ENCODE results near the gene CAPZB. TPM values are rescaled to one million over a fixed set of nuclear protein-coding genes. Genes with fewer than 3 reads are reported as not detected.

CAPZB gene
- total RNA-seq, 2 donors from 2014 or later: 119 to 174 TPM

- TF ChIP-seq CTCF (IDR thresholded peaks at IDR 0.05): no peak
- H3K27me3 ChIP-seq (replicated peaks; ENCODE audit: insufficient read depth): no peaks in the 10 kb centered on the region
- peaks cover 65 to 88% of the 10 kb centered on the region in 2 donors for H3K4me1 ChIP-seq (ENCODE audit: control insufficient read depth in 1 of 2, low read depth in 2 of 2)
- H3K4me3 ChIP-seq: no peak overlapping the region
- H3K9me3 ChIP-seq: no peaks in the 10 kb centered on the region
- H3K27ac ChIP-seq: peak overlapping the region; percentile 31 to 55
- ATAC-seq (ENCODE audit: insufficient number of reproducible peaks, low FRiP score, low read depth): no peak
- no peak for DNase-seq (ENCODE audit: low spot score)
- H3K36me3 ChIP-seq: no peaks in the 10 kb centered on the region
Observed at GRCh38 chr1:19458815-19459417, 26.4 kb downstream of the CAPZB start.

GRCh38 chr1:19457607-19458006 lies 27.7 kb downstream of the CAPZB start:
- peak overlapping the region; percentile 38 for H3K4me3 ChIP-seq
- peak overlapping the region in 1 of 2 donors; percentile 61 for H3K27ac ChIP-seq
- no peak for ATAC-seq (ENCODE audit: insufficient number of reproducible peaks, low FRiP score, low read depth)
- no peaks in the 10 kb centered on the region for H3K27me3 ChIP-seq (replicated peaks; ENCODE audit: insufficient read depth)
- H3K9me3 ChIP-seq: no peaks in the 10 kb centered on the region
- no peaks in the 10 kb centered on the region for H3K36me3 ChIP-seq
- TF ChIP-seq CTCF (IDR thresholded peaks at IDR 0.05): no peak
- no peak for DNase-seq (ENCODE audit: low spot score)
- peaks cover 70 to 89% of the 10 kb centered on the region in 2 donors for H3K4me1 ChIP-seq (ENCODE audit: control insufficient read depth in 1 of 2, low read depth in 2 of 2)

GRCh38 chr1:19456968-19457441 lies 28.3 kb downstream of the CAPZB start:
- H3K9me3 ChIP-seq: no peaks in the 10 kb centered on the region
- H3K4me3 ChIP-seq: peak overlapping the region; percentile 38
- no peak for TF ChIP-seq CTCF (IDR thresholded peaks at IDR 0.05)
- H3K27ac ChIP-seq: peak overlapping the region; percentile 52 to 61
- no peak for DNase-seq (ENCODE audit: low spot score)
- H3K4me1 ChIP-seq (ENCODE audit: control insufficient read depth in 1 of 2, low read depth in 2 of 2): peaks cover 76 to 93% of the 10 kb centered on the region in 2 donors
- ATAC-seq (ENCODE audit: insufficient number of reproducible peaks, low FRiP score, low read depth): no peak
- H3K36me3 ChIP-seq: no peaks in the 10 kb centered on the region
- H3K27me3 ChIP-seq (replicated peaks; ENCODE audit: insufficient read depth): no peaks in the 10 kb centered on the region

- Histone ChIP-seq H3K4me1 (ENCODE audit: control insufficient read depth in 1 of 2, low read depth in 2 of 2) (peaks cover 88 to 98% of the 10 kb centered on the region in 2 donors), H3K27ac (peak overlapping the region; percentile 52 to 91)
- no peak for TF ChIP-seq CTCF (IDR thresholded peaks at IDR 0.05)
Observed at GRCh38 chr1:19455353-19455752, 30.0 kb downstream of the CAPZB start.

GRCh38 chr1:19454265-19455146 lies 30.8 kb downstream of the CAPZB start:
- Histone ChIP-seq H3K9me3 (no peaks in the 10 kb centered on the region), H3K4me1 (ENCODE audit: control insufficient read depth in 1 of 2, low read depth in 2 of 2) (peaks cover 89 to 99% of the 10 kb centered on the region in 2 donors), H3K4me3 (peak overlapping the region; percentile 29), H3K27me3 (replicated peaks; ENCODE audit: insufficient read depth) (no peaks in the 10 kb centered on the region), H3K27ac (peak overlapping the region; percentile 89 to 91), H3K36me3 (no peaks in the 10 kb centered on the region)
- no peak for ATAC-seq (ENCODE audit: insufficient number of reproducible peaks, low FRiP score, low read depth)
- DNase-seq (ENCODE audit: low spot score): no peak
- TF ChIP-seq CTCF (IDR thresholded peaks at IDR 0.05): no peak

More at GRCh38 chr1:19455353-19455752, 30.0 kb downstream of the CAPZB start:
- H3K27me3 ChIP-seq (replicated peaks; ENCODE audit: insufficient read depth): no peaks in the 10 kb centered on the region
- ATAC-seq (ENCODE audit: insufficient number of reproducible peaks, low FRiP score, low read depth) (no peak), DNase-seq (ENCODE audit: low spot score) (no peak)
- no peaks in the 10 kb centered on the region for H3K9me3 ChIP-seq
- H3K36me3 ChIP-seq: no peaks in the 10 kb centered on the region
- no peak overlapping the region for H3K4me3 ChIP-seq

All from thoracic aorta (tissue), 2 donors.